Kidney (tissue), 14 donors: ENCODE measurements around the gene ELK4. TPM values are rescaled to one million over a fixed set of nuclear protein-coding genes. Genes with fewer than 3 reads are reported as not detected.

ENCODE experiments used
- DNase-seq, 5 donors: peaks; one replicate each; pipeline ENCODE4 v3.0.0-alpha.2; 2013 to 2020
- FAIRE-seq: peaks from 2 replicates; lab custom pipeline; 2012; peaks lifted over from hg19 to GRCh38; lab: Jason Lieb, UNC
- H3K27ac ChIP-seq, 2 donors: one replicate each; pipeline ENCODE4 v1.7.0; 2013; ENCODE audit warnings: low read depth in 2 of 2, low read length in 2 of 2, inconsistent platforms in 1 of 2
- H3K27me3 ChIP-seq: one replicate; pipeline ENCODE4 v1.7.1; 2013; ENCODE audit warnings: low read length, inconsistent platforms; ENCODE audit not compliant: control insufficient read depth, insufficient read depth
- H3K36me3 ChIP-seq, 3 donors: one replicate each; pipeline versions ENCODE4 v1.7.0 to v1.7.1; 2013; ENCODE audit warnings: low read length in 3 of 3, control low read depth in 1 of 3, inconsistent platforms in 1 of 3; ENCODE audit not compliant: insufficient read depth in 3 of 3, control insufficient read depth in 2 of 3
- H3K4me1 ChIP-seq, 3 donors: one replicate each; pipeline versions ENCODE4 v1.7.0 to v1.7.1; 2013; ENCODE audit warnings: low read length in 3 of 3, inconsistent platforms in 1 of 3, low read depth in 1 of 3; ENCODE audit not compliant: control insufficient read depth in 2 of 3, insufficient read depth in 2 of 3
- H3K4me3 ChIP-seq, 3 donors: one replicate each; pipeline versions ENCODE4 v1.7.0 to v1.8.1; 2013; ENCODE audit warnings: low read length in 3 of 3, control low read depth in 1 of 3, inconsistent platforms in 1 of 3
- H3K9ac ChIP-seq, 3 donors: one replicate each; pipeline versions ENCODE4 v1.7.0 to v1.7.1; 2013; ENCODE audit warnings: low read length in 3 of 3, control low read depth in 1 of 3, inconsistent platforms in 1 of 3
- H3K9me3 ChIP-seq, 3 donors: one replicate each; pipeline versions ENCODE4 v1.7.0 to v1.7.1; 2013; ENCODE audit warnings: low read length in 3 of 3, control low read depth in 1 of 3, inconsistent platforms in 1 of 3; ENCODE audit not compliant: control insufficient read depth in 2 of 3, insufficient read depth in 1 of 3
- CTCF ChIP-seq: IDR thresholded peaks from 3 replicates; pipeline ENCODE4 v1.5.1; 2012; ENCODE audit warnings: mild to moderate bottlenecking, moderate library complexity, borderline replicate concordance; ENCODE audit not compliant: insufficient read depth; ENCODE audit errors: extremely low read depth
- intact Hi-C: fragments of 100-400 bp; cut with DNase I; formaldehyde crosslinking; loops from one replicate; pipeline ENCODE4 v1.11.1; 2022
- polyA plus RNA-seq: library from polyadenylated mRNA; stranded (reverse); fragments of 350-450 nt; fragmentation: Illumina TruSeq; extraction: RNeasy Lipid Tissue Mini Kit (QIAGEN cat#74804); gene quantifications from one replicate; pipeline ENCODE4 v1.2.3, GENCODE V29; 2014; ENCODE audit warnings: low read depth, low replicate concordance; ENCODE audit not compliant: insufficient read depth
- total RNA-seq: library from RNA; stranded (reverse); fragmentation: NEBNext Ultra II Directional; extraction: Animal tissue kit (Norgen Biotek cat#: 25700); gene quantifications from one replicate; pipeline ENCODE4 v1.2.1, GENCODE V29; 2021
- donor health status: control.
- donor health status: control.
- donor health status: control.
- donor health status: control.
- donor health status: control.
- donor health status: DM: yes; HTN: yes; CAD: no.
- donor health status: Normal renal cell carcinoma (clear cell type).

Gene ELK4
- total and polyA plus RNA-seq, 2 donors from 2014 or later, result 4.2 to 87.3 TPM

DNA sequence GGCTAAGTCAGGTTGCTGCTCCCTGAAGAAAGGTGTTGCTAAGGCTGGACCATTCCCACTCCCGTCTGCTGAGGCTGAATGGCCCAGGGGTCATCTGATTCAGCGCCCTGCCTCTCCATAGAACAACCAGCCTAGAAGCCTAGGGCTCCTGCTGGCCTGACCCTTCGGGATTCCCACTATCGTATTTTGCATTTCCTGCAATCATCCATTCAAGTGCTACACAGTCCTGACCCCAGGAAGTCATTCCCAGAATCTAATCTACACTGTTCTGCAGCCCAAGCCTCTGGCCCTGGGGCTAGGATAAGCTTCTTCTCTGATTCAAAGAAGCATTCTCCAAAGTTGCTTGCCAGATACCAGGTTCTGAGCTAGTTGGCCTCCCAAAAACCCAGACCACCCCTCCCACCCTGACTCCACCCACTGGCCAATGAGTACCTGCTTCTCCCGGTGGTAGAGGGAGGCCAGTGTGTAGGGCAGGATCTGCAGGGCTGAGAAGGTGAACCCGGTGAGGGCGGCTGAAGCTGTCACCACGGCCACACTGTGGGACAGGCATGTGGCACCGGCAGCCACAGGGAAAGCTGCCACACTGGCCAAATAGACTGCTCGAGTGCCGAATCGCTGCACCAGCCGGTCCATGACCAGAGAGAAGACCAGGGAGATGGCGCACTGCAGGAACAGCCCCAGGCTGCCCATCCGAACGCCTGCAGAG, 29.8 kb upstream of the ELK4 start:
- Histone ChIP-seq H3K36me3 (no peaks in the 10 kb centered on the region), H3K9ac (no peak overlapping the region), H3K27ac (no peak overlapping the region), H3K9me3 (no peaks in the 10 kb centered on the region), H3K4me3 (no peak overlapping the region), H3K27me3 (no peaks in the 10 kb centered on the region), H3K4me1 (peaks cover 0 to 9% (median 5%) of the 10 kb centered on the region in 3 donors)
- DNase-seq (no peak), FAIRE-seq (no peak)
- intact Hi-C loops, result loop anchor here (10.0 kb wide), 1 partner anchor 53 kb away; no protein-coding TSS in a partner anchor
- no peak for TF ChIP-seq CTCF

GRCh38 chr1:205660361-205660760, 28.6 kb upstream of the ELK4 start:
- Histone ChIP-seq H3K27ac (no peak overlapping the region), H3K27me3 (no peaks in the 10 kb centered on the region), H3K4me3 (no peak overlapping the region), H3K36me3 (no peaks in the 10 kb centered on the region), H3K9me3 (no peaks in the 10 kb centered on the region), H3K9ac (no peak overlapping the region), H3K4me1 (peaks cover 0 to 9% (median 0%) of the 10 kb centered on the region in 3 donors)
- DNase-seq (no peak), FAIRE-seq (no peak)
- TF ChIP-seq CTCF, result no peak
- intact Hi-C loops, result loop anchor here (10.0 kb wide), 1 partner anchor 54 kb away; no protein-coding TSS in a partner anchor

- intact Hi-C loops, result loop anchor here (5.0 kb wide), 1 partner anchor 132 kb away; no protein-coding TSS in a partner anchor
- DNase-seq, result peak; percentile 75 to 90 (median 82)
- peak; percentile 93 for TF ChIP-seq CTCF
- Histone ChIP-seq H3K36me3 (no peaks in the 10 kb centered on the region), H3K9me3 (no peaks in the 10 kb centered on the region), H3K9ac (no peak overlapping the region), H3K27ac (no peak overlapping the region), H3K27me3 (no peaks in the 10 kb centered on the region), H3K4me1 (no peaks in the 10 kb centered on the region), H3K4me3 (no peak overlapping the region)
- no peak for FAIRE-seq
Observed at GRCh38 chr1:205658943-205659581, 27.3 kb upstream of the ELK4 start.
